Endometrial microvascular endothelial cells (primary cell): ENCODE measurements around the gene RUNX2. TPM values are rescaled to one million over a fixed set of nuclear protein-coding genes. Genes with fewer than 3 reads are reported as not detected.
"Not testable (repeated sequence)": the region's sequence is repeated elsewhere in the genome, so short reads cannot be mapped to it uniquely, and the experiment has no call there.

Source experiments
- in situ Hi-C: cut with HindIII; loops from 2 replicates; pipeline ENCODE4 v1.10.0; 2017; ENCODE audit warnings: low sequenced_read_pairs, low pct_unique_long_range_greater_than_20kb; ENCODE audit errors: inconsistent ontology term
- total RNA-seq: library from RNA; depleted of rRNA; stranded (reverse); fragments of >200 nt; gene quantifications from one replicate; pipeline ENCODE4 v1.2.3, GENCODE V29; 2015; ENCODE audit errors: inconsistent ontology term

The RUNX2 gene
- total RNA-seq, 1 donor from 2014 or later, result 0.09 TPM

GRCh38 chr6:45558858-45559257 lies 230.7 kb downstream of the RUNX2 start:
- in situ Hi-C loops, result no loop called here

- in situ Hi-C loops, result not testable (repeated sequence)
Measured at GRCh38 chr6:45560321-45560820, 232.2 kb downstream of the RUNX2 start.

- in situ Hi-C loops, result no loop called here
Measured at GRCh38 chr6:45562171-45562570, 234.0 kb downstream of the RUNX2 start.

GRCh38 chr6:45563041-45563440 lies 234.9 kb downstream of the RUNX2 start:
- in situ Hi-C loops, result no loop called here

- in situ Hi-C loops, result no loop called here
Measured at GRCh38 chr6:45563844-45564243, 235.7 kb downstream of the RUNX2 start.

- in situ Hi-C loops, result no loop called here
Measured at GRCh38 chr6:45566882-45567281, 238.8 kb downstream of the RUNX2 start.

- in situ Hi-C loops, result no loop called here
Measured at GRCh38 chr6:45567879-45568278, 239.7 kb downstream of the RUNX2 start.

- in situ Hi-C loops, result no loop called here
Measured at GRCh38 chr6:45568626-45569025, 240.5 kb downstream of the RUNX2 start.

- in situ Hi-C loops, result no loop called here
Measured at GRCh38 chr6:45569210-45569945, 241.2 kb downstream of the RUNX2 start.

GRCh38 chr6:45571159-45571558 lies 243.0 kb downstream of the RUNX2 start:
- in situ Hi-C loops, result no loop called here

GRCh38 chr6:45572833-45573232 lies 244.7 kb downstream of the RUNX2 start:
- in situ Hi-C loops, result no loop called here

GRCh38 chr6:45574014-45574461 lies 245.9 kb downstream of the RUNX2 start:
- in situ Hi-C loops, result no loop called here

GRCh38 chr6:45574885-45575284 lies 246.8 kb downstream of the RUNX2 start:
- in situ Hi-C loops, result no loop called here

- in situ Hi-C loops, result no loop called here
Measured at GRCh38 chr6:45576648-45577624, 248.8 kb downstream of the RUNX2 start.

GRCh38 chr6:45577836-45578504 lies 249.8 kb downstream of the RUNX2 start:
- in situ Hi-C loops, result no loop called here

GRCh38 chr6:45584127-45584526 lies 256.0 kb downstream of the RUNX2 start:
- in situ Hi-C loops, result no loop called here

GRCh38 chr6:45586216-45587171 lies 258.4 kb downstream of the RUNX2 start:
- in situ Hi-C loops, result no loop called here
